GM19463 (cell line): ENCODE measurements around the gene PACSIN1.
A peak's percentile ranks its signal among the peaks of the same experiment; 100 is the strongest.

ENCODE experiments used
- ATAC-seq: cut with Tn5 transposase; IDR thresholded peaks from one replicate; pipeline ENCODE4 v1.9.1; 2021; ENCODE audit warnings: mild to moderate bottlenecking, moderate library complexity; ENCODE audit not compliant: unreplicated experiment

PACSIN1 gene

GRCh38 chr6:34465531-34466241 is at the start of gene PACSIN1:
PACSIN1 (plus strand) TSS chr6:34466076; CDS start chr6:34526306, 60,230 bp downstream.
- no peak for ATAC-seq

GRCh38 chr6:34416877-34417371 is 49.0 kb upstream of the PACSIN1 start:
- no peak for ATAC-seq

GRCh38 chr6:34418367-34418766 is 47.5 kb upstream of the PACSIN1 start:
- ATAC-seq, result no peak

- ATAC-seq, result no peak
Measured at GRCh38 chr6:34423254-34423653, 42.6 kb upstream of the PACSIN1 start.

- no peak for ATAC-seq
Measured at GRCh38 chr6:34424200-34425131, 41.4 kb upstream of the PACSIN1 start.

- ATAC-seq, result no peak
Measured at GRCh38 chr6:34425132-34425497, 40.8 kb upstream of the PACSIN1 start.

- ATAC-seq, result peak; percentile 82
Measured at GRCh38 chr6:34425498-34426410, 40.1 kb upstream of the PACSIN1 start, which contains the start of gene RPS10. RPS10 (minus strand) TSS chr6:34426069; CDS start chr6:34425221, 848 bp downstream.

GRCh38 chr6:34435916-34436315 is 30.0 kb upstream of the PACSIN1 start:
- ATAC-seq, result no peak

GRCh38 chr6:34436803-34437643 is 28.9 kb upstream of the PACSIN1 start:
- no peak for ATAC-seq

GRCh38 chr6:34437644-34437970 is 28.3 kb upstream of the PACSIN1 start:
- ATAC-seq, result no peak

GRCh38 chr6:34438705-34439104 is 27.2 kb upstream of the PACSIN1 start:
- ATAC-seq, result no peak

- ATAC-seq, result no peak
Measured at GRCh38 chr6:34439442-34439841, 26.4 kb upstream of the PACSIN1 start.

GRCh38 chr6:34441526-34441925 is 24.4 kb upstream of the PACSIN1 start:
- no peak for ATAC-seq

- ATAC-seq, result no peak
Measured at GRCh38 chr6:34445313-34445860, 20.5 kb upstream of the PACSIN1 start.

GRCh38 chr6:34447386-34447785 is 18.5 kb upstream of the PACSIN1 start:
- no peak for ATAC-seq

- no peak for ATAC-seq
Measured at GRCh38 chr6:34447910-34448309, 18.0 kb upstream of the PACSIN1 start.

- ATAC-seq, result no peak
Measured at GRCh38 chr6:34451192-34451591, 14.7 kb upstream of the PACSIN1 start.

- ATAC-seq, result no peak
Measured at GRCh38 chr6:34455831-34456230, 10.0 kb upstream of the PACSIN1 start.

GRCh38 chr6:34457382-34457741 is 8.5 kb upstream of the PACSIN1 start:
- no peak for ATAC-seq
